Trophoblast cell (in vitro differentiated cells and primary cell): ENCODE data around the gene TBL1X.

Experiments used
- DNase-seq, 2 donors: peaks; one replicate each; pipeline ENCODE4 v3.0.0-alpha.2; 2016
- H2AFZ ChIP-seq: 2 replicates; pipeline ENCODE4 v1.6.1; 2013; ENCODE audit warnings: low read length, moderate library complexity, mild to moderate bottlenecking; ENCODE audit not compliant: insufficient read depth, poor library complexity
- H2AK5ac ChIP-seq: 2 replicates; pipeline ENCODE4 v1.6.1; 2013; ENCODE audit warnings: mild to moderate bottlenecking, low read length
- H2BK120ac ChIP-seq: 2 replicates; pipeline ENCODE4 v1.6.1; 2013; ENCODE audit warnings: low read length, mild to moderate bottlenecking, moderate library complexity; ENCODE audit not compliant: insufficient read depth, poor library complexity
- H2BK12ac ChIP-seq: 2 replicates; pipeline ENCODE4 v1.6.1; 2013; ENCODE audit warnings: mild to moderate bottlenecking, low read length, moderate library complexity
- H2BK5ac ChIP-seq: 2 replicates; pipeline ENCODE4 v1.6.1; 2013; ENCODE audit warnings: low read length, low read depth, moderate library complexity, mild to moderate bottlenecking; ENCODE audit not compliant: poor library complexity
- H3K14ac ChIP-seq: 2 replicates; pipeline ENCODE4 v1.6.1; 2013; ENCODE audit warnings: mild to moderate bottlenecking, low read length
- H3K18ac ChIP-seq: 2 replicates; pipeline ENCODE4 v1.6.1; 2013; ENCODE audit warnings: mild to moderate bottlenecking, low read length
- H3K23ac ChIP-seq: 2 replicates; pipeline ENCODE4 v1.6.1; 2013; ENCODE audit warnings: low read length
- H3K27ac ChIP-seq: 2 replicates; pipeline ENCODE4 v1.5.1; 2013; ENCODE audit warnings: low read depth, mild to moderate bottlenecking, inconsistent platforms, low read length, moderate library complexity
- H3K27me3 ChIP-seq: 2 replicates; pipeline ENCODE4 v1.6.1; 2013; ENCODE audit warnings: inconsistent platforms, mild to moderate bottlenecking, low read length, moderate library complexity; ENCODE audit not compliant: insufficient read depth
- H3K36me3 ChIP-seq, 2 experiments: 1 replicate in 1 of 2; 2 replicates in 1 of 2; pipeline ENCODE4 v1.6.1; 2013; ENCODE audit warnings: low read length in 2 of 2, mild to moderate bottlenecking in 2 of 2, moderate library complexity in 1 of 2; ENCODE audit not compliant: insufficient read depth in 2 of 2, control insufficient read depth in 1 of 2
- H3K4ac ChIP-seq: 2 replicates; pipeline ENCODE4 v1.6.1; 2013; ENCODE audit warnings: low read depth, mild to moderate bottlenecking, low read length, moderate library complexity
- H3K4me1 ChIP-seq, 2 experiments: 1 replicate in 1 of 2; 2 replicates in 1 of 2; pipeline ENCODE4 v1.6.1; 2013; ENCODE audit warnings: low read length in 2 of 2, mild to moderate bottlenecking in 2 of 2, moderate library complexity in 1 of 2; ENCODE audit not compliant: insufficient read depth in 2 of 2, control insufficient read depth in 1 of 2
- H3K4me2 ChIP-seq: 2 replicates; pipeline ENCODE4 v1.6.1; 2013; ENCODE audit warnings: inconsistent platforms, mild to moderate bottlenecking, low read length, moderate library complexity
- H3K4me3 ChIP-seq: 2 replicates; pipeline ENCODE4 v1.5.1; 2013; ENCODE audit warnings: mild to moderate bottlenecking, low read depth, low read length, inconsistent platforms
- H3K79me1 ChIP-seq: one replicate; pipeline ENCODE4 v1.6.1; 2013; ENCODE audit warnings: low read length
- H3K79me2 ChIP-seq: 2 replicates; pipeline ENCODE4 v1.6.1; 2013; ENCODE audit warnings: low read length, mild to moderate bottlenecking; ENCODE audit not compliant: control insufficient read depth, insufficient read depth, poor library complexity
- H3K9ac ChIP-seq: 2 replicates; pipeline ENCODE4 v1.6.1; 2013; ENCODE audit warnings: mild to moderate bottlenecking, low read length
- H3K9me3 ChIP-seq: 2 replicates; pipeline ENCODE4 v1.6.1; 2013; ENCODE audit warnings: low read depth, mild to moderate bottlenecking, control low read depth, inconsistent platforms, low read length; ENCODE audit not compliant: insufficient read depth
- H4K12ac ChIP-seq: 2 replicates; pipeline ENCODE4 v1.6.1; 2013; ENCODE audit warnings: low read depth, mild to moderate bottlenecking, low read length, moderate library complexity
- H4K8ac ChIP-seq: 2 replicates; pipeline ENCODE4 v1.6.1; 2013; ENCODE audit warnings: low read depth, mild to moderate bottlenecking, low read length, moderate library complexity
- H4K91ac ChIP-seq: one replicate; pipeline ENCODE4 v1.6.1; 2013; ENCODE audit warnings: low read depth, mild to moderate bottlenecking, low read length, moderate library complexity
- WGBS: extraction: QIAGEN DNeasy Blood & Tissue Kit; methylation state at CpG from one replicate; pipeline ENCODE4 v1.1.7; 2013; ENCODE audit warnings: missing lambda C conversion rate; ENCODE audit not compliant: insufficient read length, insufficient coverage; ENCODE audit errors: extremely low coverage; 5-methylcytosine and 5-hydroxymethylcytosine counted together

Gene TBL1X

DNA sequence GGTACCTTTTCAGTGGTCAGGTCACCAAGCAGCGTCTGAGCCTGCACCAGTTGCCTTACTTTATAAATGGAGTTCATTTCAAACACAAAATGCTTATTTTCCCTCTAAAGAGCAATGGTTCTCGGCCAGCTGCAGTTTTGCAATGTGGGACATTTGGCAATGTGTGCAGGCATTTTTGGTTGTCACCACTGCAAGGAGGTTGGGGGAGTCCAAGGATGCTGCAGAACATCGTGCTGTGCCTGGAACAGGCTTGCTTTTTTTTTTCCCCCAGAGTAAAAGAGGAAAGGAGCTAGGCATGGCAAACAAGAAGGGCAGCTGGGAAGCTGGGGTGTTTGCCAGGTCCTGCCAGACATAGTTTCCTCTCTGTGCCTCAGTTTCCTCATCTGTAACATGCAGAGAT, 185.2 kb downstream of the TBL1X start:
- Histone ChIP-seq H2AK5ac (no peak overlapping the region), H3K9ac (no peak overlapping the region), H3K79me1 (no peaks in the 10 kb centered on the region), H2BK12ac (no peak overlapping the region), H2BK120ac (no peak overlapping the region), H3K14ac (no peak overlapping the region), H3K18ac (no peak overlapping the region), H2BK5ac (no peak overlapping the region), H3K79me2 (no peaks in the 10 kb centered on the region), H3K23ac (no peak overlapping the region), H4K8ac (no peak overlapping the region), H4K91ac (no peak overlapping the region), H3K27ac (no peak overlapping the region), H3K4me3 (no peak overlapping the region), H3K27me3 (no peaks in the 10 kb centered on the region), H2AFZ (no peak overlapping the region), H3K4ac (no peak overlapping the region), H3K4me2 (no peak overlapping the region), H4K12ac (no peak overlapping the region), H3K36me3 (peaks cover 0 to 3% of the 10 kb centered on the region in 2 experiments), H3K4me1 (no peaks in the 10 kb centered on the region), H3K9me3 (no peaks in the 10 kb centered on the region)
- DNase-seq = no peak
- no CpG with 5 or more reads among the region's 3 CpGs for WGBS

DNA sequence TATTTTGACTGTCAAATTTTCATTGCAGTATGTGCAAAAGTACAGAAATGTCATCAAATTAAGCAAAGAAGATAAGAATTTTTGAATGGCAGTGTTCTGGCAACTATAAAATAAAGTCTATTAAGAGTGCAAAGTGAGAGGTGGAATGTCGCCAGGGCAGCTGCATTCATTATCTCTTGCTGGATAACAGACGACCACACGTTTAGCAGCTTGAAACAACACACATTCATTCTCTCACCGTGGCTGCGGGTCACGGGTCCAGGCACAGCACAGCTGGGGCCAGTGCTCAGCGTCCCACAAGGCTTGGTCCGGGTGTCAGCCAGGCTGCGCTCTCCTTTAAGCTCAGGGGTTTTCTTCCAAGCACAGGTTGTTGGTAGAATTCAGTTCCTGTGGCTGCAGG, 186.9 kb downstream of the TBL1X start:
- no peak overlapping the region for H2BK5ac ChIP-seq
- no peaks in the 10 kb centered on the region for H3K9me3 ChIP-seq
- H2BK120ac ChIP-seq = no peak overlapping the region
- no peak overlapping the region for H4K8ac ChIP-seq
- H3K4ac ChIP-seq = no peak overlapping the region
- no peak overlapping the region for H3K9ac ChIP-seq
- peak in 1 of 2 donors; percentile 8 for DNase-seq
- no peaks in the 10 kb centered on the region for H3K79me1 ChIP-seq
- H3K4me1 ChIP-seq = no peaks in the 10 kb centered on the region
- no peak overlapping the region for H3K27ac ChIP-seq
- no peak overlapping the region for H3K23ac ChIP-seq
- no peaks in the 10 kb centered on the region for H3K79me2 ChIP-seq
- H4K91ac ChIP-seq = no peak overlapping the region
- no peak overlapping the region for H3K14ac ChIP-seq
- no peak overlapping the region for H2BK12ac ChIP-seq
- no peak overlapping the region for H3K18ac ChIP-seq
- no peaks in the 10 kb centered on the region for H3K27me3 ChIP-seq
- no peak overlapping the region for H3K4me3 ChIP-seq
- H4K12ac ChIP-seq = no peak overlapping the region
- H3K36me3 ChIP-seq = peaks cover 5% of the 10 kb centered on the region in 2 experiments
- H2AK5ac ChIP-seq = no peak overlapping the region
- H2AFZ ChIP-seq = no peak overlapping the region
- no peak overlapping the region for H3K4me2 ChIP-seq
- no CpG with 5 or more reads among the region's 9 CpGs for WGBS

DNA sequence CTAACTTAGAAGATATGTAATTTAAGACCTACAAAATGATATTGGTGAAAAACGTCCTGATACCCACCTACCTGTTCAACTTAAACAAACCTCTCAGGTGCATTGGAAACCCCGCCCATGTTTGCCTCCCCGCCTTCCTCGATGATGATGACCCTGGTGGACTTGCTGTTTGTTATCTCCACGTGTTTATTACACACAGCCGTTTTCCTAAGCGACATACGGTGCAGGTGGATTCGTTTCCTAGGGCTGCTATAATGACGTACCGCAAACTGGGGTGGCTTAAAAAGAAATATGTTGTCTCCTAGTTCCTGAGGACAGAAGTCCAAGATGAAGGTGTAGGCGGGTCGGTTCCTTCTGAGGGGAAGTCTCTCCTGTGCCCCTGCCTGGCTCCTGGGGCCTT, 190.1 kb downstream of the TBL1X start:
- Histone ChIP-seq H3K36me3 (peaks cover 7 to 9% of the 10 kb centered on the region in 2 experiments), H3K79me2 (no peaks in the 10 kb centered on the region), H3K4me2 (no peak overlapping the region), H2AFZ (no peak overlapping the region), H3K18ac (no peak overlapping the region), H2AK5ac (no peak overlapping the region), H3K14ac (no peak overlapping the region), H3K23ac (no peak overlapping the region), H4K8ac (no peak overlapping the region), H3K4me3 (no peak overlapping the region), H3K27me3 (no peaks in the 10 kb centered on the region), H3K4ac (no peak overlapping the region), H2BK5ac (no peak overlapping the region), H2BK12ac (no peak overlapping the region), H3K4me1 (peaks cover 0 to 3% of the 10 kb centered on the region in 2 experiments), H3K79me1 (peaks cover under 1% of the 10 kb centered on the region), H3K9ac (no peak overlapping the region), H3K27ac (no peak overlapping the region), H4K91ac (no peak overlapping the region), H2BK120ac (no peak overlapping the region), H4K12ac (no peak overlapping the region), H3K9me3 (no peaks in the 10 kb centered on the region)
- DNase-seq = no peak
- WGBS = no CpG with 5 or more reads among the region's 13 CpGs

DNA sequence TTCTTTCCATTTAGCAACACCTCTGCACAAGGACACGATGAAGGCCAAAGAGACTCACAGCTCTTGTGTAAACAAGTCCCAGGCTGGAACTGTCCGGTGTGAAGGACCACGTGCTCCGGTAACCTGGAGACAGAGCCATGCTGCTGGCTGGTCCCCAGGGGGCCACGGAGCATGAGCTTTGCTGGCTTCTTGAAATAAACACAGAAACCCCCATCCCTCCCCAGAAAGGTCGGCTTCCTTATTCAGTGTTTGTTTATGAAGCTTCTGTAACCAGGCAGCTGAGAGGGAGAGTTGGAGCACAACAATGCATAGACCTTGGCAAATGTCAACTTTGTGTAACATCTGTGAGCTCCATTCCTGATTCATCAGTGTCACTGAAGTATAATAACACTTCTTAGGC, 191.4 kb downstream of the TBL1X start:
- Histone ChIP-seq H2AFZ (no peak overlapping the region), H2BK5ac (no peak overlapping the region), H3K36me3 (peaks cover 8 to 9% of the 10 kb centered on the region in 2 experiments), H3K14ac (no peak overlapping the region), H3K79me1 (peaks cover 2% of the 10 kb centered on the region), H3K9me3 (no peaks in the 10 kb centered on the region), H3K4me2 (no peak overlapping the region), H3K4me1 (peaks cover 0 to 3% of the 10 kb centered on the region in 2 experiments), H3K18ac (no peak overlapping the region), H4K12ac (no peak overlapping the region), H3K79me2 (no peaks in the 10 kb centered on the region), H2BK120ac (no peak overlapping the region), H2AK5ac (no peak overlapping the region), H3K27ac (no peak overlapping the region), H2BK12ac (no peak overlapping the region), H4K8ac (no peak overlapping the region), H3K4ac (no peak overlapping the region), H3K23ac (no peak overlapping the region), H4K91ac (no peak overlapping the region), H3K9ac (no peak overlapping the region), H3K27me3 (no peaks in the 10 kb centered on the region), H3K4me3 (no peak overlapping the region)
- no CpG with 5 or more reads among the region's 6 CpGs for WGBS
- no peak for DNase-seq
